Erythroblast (primary cell): ENCODE measurements around the gene ZNF804A.

Experiments
- DNase-seq, 2 experiments: peaks; one replicate each; lab custom pipeline; 2025; lab: John Stamatoyannopoulos, UW
- GATA1 ChIP-seq: IDR thresholded peaks from 2 replicates; pipeline ENCODE4 v1.6.1; 2011; ENCODE audit warnings: low read depth, mild to moderate bottlenecking, control low read depth, low read length, moderate library complexity
- POLR2A ChIP-seq: IDR thresholded peaks from 2 replicates; pipeline ENCODE4 v1.6.1; 2011; ENCODE audit warnings: mild to moderate bottlenecking, low read length

ZNF804A gene

DNA sequence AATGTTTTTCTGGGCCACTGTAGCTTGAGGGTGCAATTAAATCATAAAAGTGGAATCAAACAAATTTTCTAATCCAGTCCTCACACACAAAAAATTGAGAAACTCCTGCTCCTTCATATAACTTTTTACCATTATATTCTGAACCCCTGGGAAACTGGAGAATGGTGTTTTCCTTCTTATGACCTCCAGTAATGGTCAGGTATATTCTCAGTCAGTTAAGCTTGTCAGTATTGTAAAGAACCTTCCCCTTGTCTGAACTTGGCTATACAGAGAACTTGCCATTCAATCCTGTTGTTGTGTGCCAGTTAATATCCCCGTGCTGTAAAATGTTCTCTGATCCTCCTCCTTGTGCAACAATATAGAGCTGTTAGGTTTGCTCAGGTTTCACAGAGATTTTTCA is 39.5 kb downstream of the ZNF804A start:
- TF ChIP-seq POLR2A: no peak
- no peak for DNase-seq

DNA sequence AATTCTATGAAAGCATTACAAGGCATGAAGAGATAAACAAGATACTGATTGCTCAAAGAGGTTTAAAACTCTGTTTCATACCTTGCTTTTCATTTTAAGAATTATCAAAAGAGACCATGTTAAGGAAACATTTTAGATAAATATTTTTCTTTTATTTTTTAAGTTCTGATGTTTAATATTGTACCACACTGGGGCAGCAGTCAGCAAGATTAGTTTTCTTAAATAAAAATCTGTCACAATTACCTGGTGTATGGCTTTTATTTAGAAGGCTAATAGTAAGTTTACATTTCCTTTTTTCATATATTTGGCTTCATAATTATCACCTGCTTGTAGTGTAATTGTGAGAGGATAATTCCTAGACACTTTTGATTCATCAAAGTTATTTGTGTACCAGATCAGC is 46.4 kb downstream of the ZNF804A start:
- DNase-seq: peak in 1 of 2 experiments; percentile 2
- no peak for TF ChIP-seq GATA1
- TF ChIP-seq POLR2A: no peak

DNA sequence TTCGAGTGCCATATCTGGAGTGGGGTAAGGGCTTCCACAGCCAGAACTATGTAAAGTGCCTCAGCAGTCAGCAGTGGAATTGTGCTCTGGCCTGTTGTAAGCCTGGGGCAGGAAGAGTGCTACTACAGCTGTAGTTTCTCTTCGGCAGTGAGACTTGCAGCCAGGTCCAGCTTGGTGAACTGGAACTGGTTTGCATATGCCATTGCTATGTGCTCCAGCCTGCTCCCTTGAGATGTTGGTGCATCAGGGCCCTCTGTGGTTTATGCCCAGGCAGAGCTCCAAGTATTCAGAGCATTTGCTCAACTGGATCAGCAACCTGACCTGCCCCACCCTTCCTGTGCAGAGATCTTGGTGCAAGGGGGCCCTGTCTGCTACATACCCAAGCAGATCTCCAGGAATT is 47.8 kb downstream of the ZNF804A start:
- DNase-seq: no peak
- no peak for TF ChIP-seq POLR2A
- no peak for TF ChIP-seq GATA1

DNA sequence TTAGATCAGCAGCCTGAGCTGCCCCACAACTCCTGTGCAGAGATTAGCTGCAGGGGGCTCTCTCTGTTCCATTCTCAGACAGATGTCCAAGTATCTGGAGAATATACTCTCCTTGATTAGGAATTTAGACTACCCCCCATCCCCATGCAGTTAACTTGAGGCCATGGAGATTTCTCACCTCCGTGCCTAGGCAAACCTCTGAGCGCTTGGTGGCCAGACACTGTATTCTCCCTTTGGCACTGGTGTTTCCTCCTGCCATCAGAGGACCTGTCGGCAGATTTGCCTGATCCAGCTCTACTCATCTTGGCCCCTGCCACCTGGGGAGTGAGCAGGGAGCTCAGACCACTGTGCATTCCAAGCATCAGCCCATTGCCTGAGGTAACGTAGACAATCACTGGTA is 48.3 kb downstream of the ZNF804A start:
- no peak for TF ChIP-seq POLR2A
- TF ChIP-seq GATA1: no peak
- DNase-seq: no peak

DNA sequence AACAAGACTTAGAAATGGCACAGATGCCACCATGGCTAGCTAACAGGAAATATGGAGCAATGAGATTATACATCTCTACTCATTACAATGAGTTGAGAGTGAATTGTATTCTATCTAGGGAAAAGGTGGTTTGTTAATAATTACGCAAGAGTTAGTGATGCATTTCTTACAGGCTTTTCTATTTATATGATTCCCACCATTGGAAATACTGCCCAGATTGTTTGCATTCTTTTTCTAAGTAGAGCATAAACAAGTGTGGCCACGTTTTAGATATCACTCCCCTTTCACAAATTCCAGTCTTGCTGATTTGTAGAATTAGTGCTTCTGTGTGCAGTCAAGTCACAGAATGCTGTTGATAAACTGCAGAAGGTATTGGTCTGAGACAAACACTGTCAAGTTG is 56.6 kb downstream of the ZNF804A start:
- no peak for TF ChIP-seq POLR2A
- no peak for TF ChIP-seq GATA1

DNA sequence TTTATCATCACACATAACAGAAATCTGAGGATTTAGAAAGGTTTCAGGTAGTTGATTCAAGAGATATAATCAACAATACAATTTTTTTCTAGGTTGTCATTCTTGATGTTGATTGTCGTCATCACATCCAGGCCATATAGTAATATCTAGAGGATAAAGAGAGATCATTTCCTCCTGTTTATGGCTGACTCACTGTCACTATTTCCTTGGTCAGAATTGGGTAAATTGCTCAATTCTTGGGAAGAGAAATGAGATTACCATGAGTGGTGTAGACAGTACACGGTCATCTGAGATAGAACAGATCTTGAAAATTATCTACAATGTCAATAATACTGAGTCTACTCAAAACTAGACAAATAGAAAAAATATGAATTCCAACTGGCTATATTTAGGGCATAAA is 78.8 kb downstream of the ZNF804A start:
- DNase-seq: no peak
- no peak for TF ChIP-seq GATA1
- no peak for TF ChIP-seq POLR2A

More for the DNA sequence above, 56.6 kb downstream of the ZNF804A start:
- no peak for DNase-seq

DNA sequence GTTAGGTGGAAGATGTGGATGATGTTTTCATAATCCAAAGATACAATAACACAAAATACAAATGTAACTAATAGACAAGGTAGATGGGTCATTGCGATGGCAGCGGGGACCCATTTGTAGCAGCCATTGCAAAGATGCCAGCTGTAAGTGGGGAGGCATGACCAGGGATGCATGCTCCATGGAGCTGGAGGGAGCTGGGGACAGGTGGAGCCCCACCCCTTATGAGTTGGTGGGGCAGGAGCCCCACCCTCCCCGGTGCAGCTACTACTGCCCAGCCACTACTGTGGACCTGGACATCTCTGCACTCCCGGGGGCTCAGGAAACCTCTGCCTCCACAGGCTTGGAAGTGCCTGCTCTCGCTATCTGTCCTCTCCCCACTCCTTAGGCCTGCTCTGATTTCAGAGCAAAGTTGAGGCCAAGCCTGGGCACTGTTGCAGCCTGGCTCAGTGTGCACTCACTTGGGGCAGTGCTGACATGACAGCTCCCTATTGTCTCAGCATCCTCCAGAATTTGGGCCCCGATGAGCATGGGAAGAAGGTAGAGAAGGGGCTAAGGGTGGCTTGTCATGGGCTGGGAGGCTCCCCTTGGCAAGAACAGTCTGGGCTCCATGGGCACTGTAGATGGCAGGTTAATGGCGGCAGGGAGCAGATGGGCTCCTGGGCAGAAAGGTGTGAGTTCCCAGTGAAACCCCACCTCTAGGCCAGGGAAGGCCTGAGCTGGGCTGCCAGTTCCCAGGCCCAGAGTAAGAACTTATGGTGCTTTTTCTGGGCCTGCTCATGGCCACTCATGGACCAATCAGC is 81.1 kb downstream of the ZNF804A start:
- TF ChIP-seq POLR2A (no peak), GATA1 (no peak)
- DNase-seq: no peak

DNA sequence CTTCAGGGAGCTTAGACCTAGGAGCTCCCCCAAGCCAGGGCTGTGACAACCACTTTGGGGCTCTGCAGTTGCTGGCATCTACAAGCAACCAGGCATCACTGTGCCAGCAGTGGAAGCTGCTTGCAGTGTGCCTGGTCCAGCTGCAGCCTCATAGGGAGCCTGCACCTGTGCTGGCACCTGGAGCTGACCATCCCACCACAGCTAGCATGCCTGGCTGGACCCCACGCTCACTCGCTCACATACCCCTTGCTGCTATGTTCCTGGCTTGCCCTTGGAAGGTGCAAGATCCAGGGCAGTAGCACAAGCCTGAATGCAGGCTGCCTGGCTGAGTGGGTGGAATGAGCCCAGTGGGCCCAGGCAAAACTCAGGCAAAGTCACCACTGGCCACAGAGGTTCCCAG is 82.5 kb downstream of the ZNF804A start:
- TF ChIP-seq POLR2A (no peak), GATA1 (no peak)
- no peak for DNase-seq

DNA sequence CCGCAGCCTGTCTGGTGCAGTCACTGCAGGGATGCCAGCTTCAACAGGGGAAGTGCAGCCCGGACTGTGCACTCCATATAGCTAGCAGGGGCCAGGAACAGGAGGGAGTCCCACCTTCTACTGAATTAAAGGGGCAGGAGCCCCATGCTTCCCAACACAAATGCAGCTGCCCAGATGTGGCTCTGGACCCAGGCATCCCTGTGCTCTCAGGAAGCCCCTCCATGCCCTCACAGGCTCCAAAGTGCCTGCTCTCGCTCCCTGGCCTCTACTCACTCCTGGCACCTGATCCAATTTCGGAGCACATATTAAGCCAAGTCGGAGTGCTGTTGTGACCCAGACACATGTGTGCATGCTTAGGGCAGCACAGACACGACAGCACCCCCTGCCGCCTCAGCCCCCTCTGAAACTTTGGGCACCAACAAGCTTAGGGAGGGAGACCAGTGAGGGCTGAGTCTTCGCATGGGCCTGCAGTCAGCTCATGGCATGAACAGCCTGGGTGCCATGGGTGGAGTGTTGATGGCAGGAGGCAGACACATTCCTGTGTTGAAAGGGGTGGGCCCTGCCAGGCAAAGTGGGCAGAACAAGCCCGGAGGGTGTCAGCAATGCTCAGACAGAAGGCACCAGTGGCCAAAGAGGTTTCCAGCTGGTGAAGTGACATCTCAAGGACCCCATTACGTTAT is 83.5 kb downstream of the ZNF804A start:
- DNase-seq: no peak
- no peak for TF ChIP-seq GATA1

DNA sequence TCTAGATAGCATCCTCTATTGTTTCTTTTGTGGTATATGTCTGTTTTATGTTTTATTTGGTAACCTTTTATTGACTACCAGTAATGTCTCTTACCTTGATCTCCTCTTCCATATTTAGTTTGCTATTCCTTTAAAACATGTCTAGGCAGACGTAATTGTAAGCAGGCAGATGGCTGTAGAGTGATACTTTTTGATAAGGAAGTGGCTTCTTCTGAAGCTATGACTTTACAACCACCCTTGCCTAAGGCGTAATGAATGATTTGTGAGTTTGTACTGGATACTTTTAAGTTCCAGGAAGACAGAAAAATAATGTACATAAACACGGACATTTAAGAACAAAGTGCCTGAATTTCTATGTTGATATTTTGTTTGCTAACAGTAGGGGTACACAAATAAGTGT is 85.6 kb downstream of the ZNF804A start:
- peak in 1 of 2 experiments; percentile 4 for DNase-seq
- TF ChIP-seq GATA1 (no peak), POLR2A (no peak)

DNA sequence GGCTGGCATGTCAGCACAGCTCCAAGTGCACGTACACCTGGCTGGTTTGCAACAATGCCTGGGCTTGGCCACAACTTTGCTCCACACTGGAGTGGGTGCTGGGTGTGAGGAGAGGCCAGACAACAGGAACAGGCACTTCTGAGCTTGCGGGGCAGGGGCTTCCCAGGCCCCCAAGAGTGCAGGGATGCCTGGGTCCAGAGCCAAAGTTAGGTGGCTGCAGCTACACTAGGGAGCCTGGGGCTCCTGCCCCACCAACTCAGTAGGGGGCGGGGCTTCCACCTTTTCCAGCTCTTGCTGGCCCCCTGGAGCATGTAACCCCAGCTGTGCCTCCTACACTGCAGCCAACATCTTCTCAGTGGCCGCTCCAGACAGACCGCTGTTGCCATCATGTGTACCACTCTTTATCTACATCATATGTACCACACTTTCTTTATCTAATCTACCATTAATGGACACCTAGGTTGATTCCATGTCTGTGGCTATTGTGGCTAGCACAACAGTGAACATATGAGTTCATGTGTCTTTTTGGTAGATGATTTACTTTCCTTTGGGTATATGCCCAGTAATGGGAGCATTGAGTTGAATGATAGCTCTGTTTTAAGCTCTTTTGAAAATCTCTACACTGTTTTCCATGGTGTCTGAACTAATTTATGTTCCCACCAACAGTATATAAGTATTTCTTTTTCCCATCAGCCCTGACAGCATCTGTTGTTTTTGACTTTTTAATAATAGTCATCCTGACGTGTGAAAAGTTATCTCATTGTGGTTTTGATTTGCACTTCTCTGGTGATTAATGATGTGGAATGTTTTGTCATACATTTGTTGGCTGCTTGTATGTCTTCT is 87.9 kb downstream of the ZNF804A start:
- TF ChIP-seq GATA1 (no peak), POLR2A (no peak)
- no peak for DNase-seq

DNA sequence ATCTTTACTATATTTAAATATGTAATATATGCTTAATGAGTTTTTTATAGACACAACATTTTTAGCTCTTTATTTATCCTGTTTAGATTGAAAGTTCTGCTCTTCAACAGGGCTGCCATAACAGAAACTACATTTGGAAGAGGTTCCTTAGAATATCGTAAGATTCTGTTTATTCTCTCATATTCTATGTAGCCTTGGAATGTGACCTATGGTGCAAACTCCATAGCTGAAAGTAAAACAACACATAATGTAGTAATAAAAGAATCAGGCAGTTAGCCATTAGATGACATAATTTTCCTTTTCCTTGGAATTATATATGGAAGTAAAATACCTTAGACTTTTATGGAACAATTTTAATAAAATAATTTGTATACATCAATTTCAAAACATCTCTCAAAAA is 91.3 kb downstream of the ZNF804A start:
- TF ChIP-seq POLR2A: no peak
- TF ChIP-seq GATA1: no peak
- DNase-seq: no peak

DNA sequence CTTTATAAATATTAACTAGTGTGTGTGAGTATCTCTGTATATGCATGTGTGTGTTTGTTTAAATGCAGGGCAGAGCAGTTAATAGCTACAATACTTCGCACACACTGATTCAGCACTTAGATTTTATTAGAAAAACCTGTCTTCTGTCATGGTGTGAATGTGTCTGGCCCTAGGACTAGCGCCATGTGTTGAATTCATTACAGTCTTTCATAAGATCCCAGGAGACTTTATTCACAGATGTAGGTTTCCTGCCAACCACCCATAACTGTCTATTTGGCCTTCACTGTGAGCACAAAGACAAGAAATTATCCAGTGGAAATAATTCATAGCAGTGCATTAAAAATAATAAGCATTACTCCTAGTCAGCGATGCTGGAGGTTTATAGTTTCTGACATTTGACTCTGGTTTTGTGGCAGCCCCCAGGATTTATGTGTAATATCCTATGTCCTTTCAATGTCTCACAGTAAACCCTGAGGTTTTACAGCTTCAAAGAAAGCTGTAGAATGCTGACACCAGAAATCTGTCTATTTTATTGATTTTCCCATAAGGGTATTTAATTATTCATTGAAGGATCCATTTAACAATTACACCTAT is 93.9 kb downstream of the ZNF804A start:
- no peak for DNase-seq
- TF ChIP-seq POLR2A (no peak), GATA1 (no peak)
